ENCODE results near the gene ATP6V1C2. TPM values are rescaled to one million over a fixed set of nuclear protein-coding genes. Genes with fewer than 3 reads are reported as not detected.

ATP6V1C2 gene
- total RNA-seq, 1 donor from 2014 or later, result 0.26 TPM

GRCh38 chr2:10820562-10820961 lies 99.1 kb downstream of the ATP6V1C2 start:
- Histone ChIP-seq H3K27me3 (ENCODE audit: control insufficient read depth, insufficient read depth, low read length) (peaks cover 5% of the 10 kb centered on the region), H3K4me3 (ENCODE audit: low read depth, low read length) (no peak overlapping the region), H3K36me3 (ENCODE audit: control insufficient read depth, insufficient read depth, low read length) (no peaks in the 10 kb centered on the region)
- DNase-seq (ENCODE audit: low read depth), result no peak
- no peak for FAIRE-seq
- TF ChIP-seq CTCF (IDR thresholded peaks at IDR 0.05; ENCODE audit: insufficient read depth, low read length, severe bottlenecking), result no peak

- Histone ChIP-seq H3K27me3 (ENCODE audit: control insufficient read depth, insufficient read depth, low read length) (peaks cover 5% of the 10 kb centered on the region), H3K36me3 (ENCODE audit: control insufficient read depth, insufficient read depth, low read length) (no peaks in the 10 kb centered on the region), H3K4me3 (ENCODE audit: low read depth, low read length) (no peak overlapping the region)
- no peak for TF ChIP-seq CTCF (IDR thresholded peaks at IDR 0.05; ENCODE audit: insufficient read depth, low read length, severe bottlenecking)
- DNase-seq (ENCODE audit: low read depth) (no peak), FAIRE-seq (no peak)
Observed at GRCh38 chr2:10820978-10821695, 99.7 kb downstream of the ATP6V1C2 start.

- DNase-seq (ENCODE audit: low read depth), result no peak
Observed at GRCh38 chr2:10824191-10824590, 102.8 kb downstream of the ATP6V1C2 start.

GRCh38 chr2:10826026-10826425 lies 104.6 kb downstream of the ATP6V1C2 start:
- no peak for DNase-seq (ENCODE audit: low read depth)
- Histone ChIP-seq H3K27me3 (ENCODE audit: control insufficient read depth, insufficient read depth, low read length) (peaks cover 7% of the 10 kb centered on the region), H3K36me3 (ENCODE audit: control insufficient read depth, insufficient read depth, low read length) (no peaks in the 10 kb centered on the region), H3K4me3 (ENCODE audit: low read depth, low read length) (no peak overlapping the region)
- FAIRE-seq, result no peak
- no peak for TF ChIP-seq CTCF (IDR thresholded peaks at IDR 0.05; ENCODE audit: insufficient read depth, low read length, severe bottlenecking)

More at GRCh38 chr2:10824191-10824590, 102.8 kb downstream of the ATP6V1C2 start:
- peak; percentile 47 for FAIRE-seq
- Histone ChIP-seq H3K4me3 (ENCODE audit: low read depth, low read length) (no peak overlapping the region), H3K27me3 (ENCODE audit: control insufficient read depth, insufficient read depth, low read length) (peaks cover 5% of the 10 kb centered on the region), H3K36me3 (ENCODE audit: control insufficient read depth, insufficient read depth, low read length) (no peaks in the 10 kb centered on the region)
- TF ChIP-seq CTCF (IDR thresholded peaks at IDR 0.05; ENCODE audit: insufficient read depth, low read length, severe bottlenecking), result no peak

GRCh38 chr2:10826625-10827024 lies 105.2 kb downstream of the ATP6V1C2 start:
- no peak for TF ChIP-seq CTCF (IDR thresholded peaks at IDR 0.05; ENCODE audit: insufficient read depth, low read length, severe bottlenecking)
- FAIRE-seq (no peak), DNase-seq (ENCODE audit: low read depth) (no peak)
- peaks cover 10% of the 10 kb centered on the region for H3K27me3 ChIP-seq (ENCODE audit: control insufficient read depth, insufficient read depth, low read length)
- H3K36me3 ChIP-seq (ENCODE audit: control insufficient read depth, insufficient read depth, low read length), result no peaks in the 10 kb centered on the region
- H3K4me3 ChIP-seq (ENCODE audit: low read depth, low read length), result no peak overlapping the region

- TF ChIP-seq CTCF (IDR thresholded peaks at IDR 0.05; ENCODE audit: insufficient read depth, low read length, severe bottlenecking), result no peak
- no peak overlapping the region for H3K4me3 ChIP-seq (ENCODE audit: low read depth, low read length)
- no peak for FAIRE-seq
- H3K27me3 ChIP-seq (ENCODE audit: control insufficient read depth, insufficient read depth, low read length), result peaks cover 13% of the 10 kb centered on the region
- no peaks in the 10 kb centered on the region for H3K36me3 ChIP-seq (ENCODE audit: control insufficient read depth, insufficient read depth, low read length)
- DNase-seq (ENCODE audit: low read depth), result no peak
Observed at GRCh38 chr2:10828346-10828745, 106.9 kb downstream of the ATP6V1C2 start.

Measured in bronchial epithelial cell (primary cell).